Measurements from ENCODE around the gene MOB3A.
"Not testable (repeated sequence)": the region's sequence is repeated elsewhere in the genome, so short reads cannot be mapped to it uniquely, and the experiment has no call there.

MOB3A gene

DNA sequence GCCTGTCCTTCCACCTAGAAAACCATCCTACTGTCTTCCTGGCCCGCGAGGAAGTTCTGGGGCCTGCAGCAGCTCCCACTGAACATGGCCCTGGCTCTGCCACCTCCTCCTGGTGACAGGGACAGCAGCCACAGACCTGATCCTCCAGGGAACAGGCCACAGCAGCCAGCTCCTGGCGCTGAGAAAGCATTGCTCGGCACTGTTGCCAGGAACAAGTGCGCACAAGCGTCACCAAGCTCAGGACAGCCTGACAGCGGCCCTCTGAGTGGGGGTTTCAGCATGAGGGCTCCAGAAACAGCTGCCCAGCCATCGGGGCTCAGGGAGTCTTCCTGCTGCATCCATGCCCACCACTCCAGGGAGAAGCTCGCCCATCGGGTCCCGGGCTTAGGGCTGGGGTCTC, 33.4 kb upstream of the MOB3A start:
- H3K9ac ChIP-seq (ENCODE audit: insufficient read length, low read depth) = no peak overlapping the region
- no peak overlapping the region for H3K4me3 ChIP-seq (ENCODE audit: insufficient read length, low read depth)
- no peak for DNase-seq (ENCODE audit: low read depth, low spot score)
- TF ChIP-seq ZNF274 (IDR thresholded peaks at IDR 0.05; ENCODE audit: low read depth, low read length) (no peak), YY1 (IDR thresholded peaks at IDR 0.05; ENCODE audit: insufficient read depth, insufficient read length) (no peak), SUZ12 (IDR thresholded peaks at IDR 0.05; ENCODE audit: extremely low read depth, insufficient read depth, insufficient read length) (no peak)
- no peaks in the 10 kb centered on the region for H3K27me3 ChIP-seq (ENCODE audit: insufficient read depth, insufficient read length)
- H3K36me3 ChIP-seq (ENCODE audit: insufficient read depth, insufficient read length, low read length) = peaks cover 85% of the 10 kb centered on the region
- H3K4me1 ChIP-seq (ENCODE audit: insufficient read depth, insufficient read length) = peaks cover 7% of the 10 kb centered on the region
- no peaks in the 10 kb centered on the region for H3K9me3 ChIP-seq (ENCODE audit: insufficient read depth, low read length)

DNA sequence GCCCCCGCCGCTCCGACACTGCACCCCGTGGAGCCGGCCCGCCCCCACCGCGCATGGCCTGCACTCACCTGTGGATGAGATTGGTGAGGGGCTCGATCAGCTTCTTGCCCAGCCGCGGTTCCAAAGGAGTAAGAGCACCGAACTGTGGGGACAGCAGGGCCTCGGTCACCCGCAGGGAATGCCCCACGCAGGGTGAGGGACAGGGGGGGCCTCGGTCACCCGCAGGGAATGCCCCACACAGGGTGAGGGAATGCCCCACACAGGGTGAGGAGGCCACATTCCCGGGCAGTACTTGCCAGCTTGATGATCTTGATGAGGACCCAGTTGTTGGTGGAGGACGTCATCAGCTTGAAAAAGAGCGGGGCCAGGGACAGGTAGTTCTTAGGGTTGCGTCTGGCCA, 32.9 kb upstream of the MOB3A start:
- no peak for DNase-seq (ENCODE audit: low read depth, low spot score)
- Histone ChIP-seq H3K27me3 (ENCODE audit: insufficient read depth, insufficient read length) (no peaks in the 10 kb centered on the region), H3K9me3 (ENCODE audit: insufficient read depth, low read length) (no peaks in the 10 kb centered on the region), H3K4me3 (ENCODE audit: insufficient read length, low read depth) (no peak overlapping the region), H3K4me1 (ENCODE audit: insufficient read depth, insufficient read length) (peaks cover 7% of the 10 kb centered on the region), H3K36me3 (ENCODE audit: insufficient read depth, insufficient read length, low read length) (peaks cover 87% of the 10 kb centered on the region), H3K9ac (ENCODE audit: insufficient read length, low read depth) (no peak overlapping the region)
- no peak for TF ChIP-seq SUZ12 (IDR thresholded peaks at IDR 0.05; ENCODE audit: extremely low read depth, insufficient read depth, insufficient read length)
- TF ChIP-seq ZNF274 (IDR thresholded peaks at IDR 0.05; ENCODE audit: low read depth, low read length) = no peak
- TF ChIP-seq YY1 (IDR thresholded peaks at IDR 0.05; ENCODE audit: insufficient read depth, insufficient read length) = no peak

GRCh38 chr19:2128252-2128651, 32.1 kb upstream of the MOB3A start:
- not testable (repeated sequence) for DNase-seq (ENCODE audit: low read depth, low spot score)
- peaks cover 89% of the 10 kb centered on the region for H3K36me3 ChIP-seq (ENCODE audit: insufficient read depth, insufficient read length, low read length)

DNA sequence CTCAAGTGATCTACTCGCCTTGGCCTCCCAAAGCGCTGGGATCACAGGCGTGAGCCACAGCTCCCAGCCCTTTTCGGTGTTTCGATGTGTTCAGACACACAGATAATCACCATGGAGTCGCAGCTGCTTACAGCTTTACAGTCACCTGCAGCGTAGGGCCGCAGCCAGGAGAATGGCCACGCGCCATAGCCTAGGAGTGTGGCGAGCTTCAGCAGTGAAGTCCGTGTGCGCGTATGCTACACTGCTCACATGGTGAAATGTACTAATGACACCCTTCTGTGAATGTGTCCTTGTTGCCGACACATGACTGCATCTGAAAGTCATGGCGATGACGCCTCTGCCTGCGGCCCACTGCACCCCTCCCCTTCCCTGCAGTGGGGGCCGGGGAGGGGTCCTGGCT, 31.6 kb upstream of the MOB3A start:
- peaks cover 89% of the 10 kb centered on the region for H3K36me3 ChIP-seq (ENCODE audit: insufficient read depth, insufficient read length, low read length)
- TF ChIP-seq YY1 (IDR thresholded peaks at IDR 0.05; ENCODE audit: insufficient read depth, insufficient read length) (no peak), ZNF274 (IDR thresholded peaks at IDR 0.05; ENCODE audit: low read depth, low read length) (no peak), SUZ12 (IDR thresholded peaks at IDR 0.05; ENCODE audit: extremely low read depth, insufficient read depth, insufficient read length) (no peak)
- no peaks in the 10 kb centered on the region for H3K9me3 ChIP-seq (ENCODE audit: insufficient read depth, low read length)
- H3K9ac ChIP-seq (ENCODE audit: insufficient read length, low read depth) = no peak overlapping the region
- no peaks in the 10 kb centered on the region for H3K27me3 ChIP-seq (ENCODE audit: insufficient read depth, insufficient read length)
- DNase-seq (ENCODE audit: low read depth, low spot score) = no peak
- no peak overlapping the region for H3K4me3 ChIP-seq (ENCODE audit: insufficient read length, low read depth)
- peaks cover 7% of the 10 kb centered on the region for H3K4me1 ChIP-seq (ENCODE audit: insufficient read depth, insufficient read length)

More at GRCh38 chr19:2128252-2128651, 32.1 kb upstream of the MOB3A start:
- H3K27me3 ChIP-seq (ENCODE audit: insufficient read depth, insufficient read length); H3K9me3 ChIP-seq (ENCODE audit: insufficient read depth, low read length); H3K9ac ChIP-seq (ENCODE audit: insufficient read length, low read depth); H3K4me3 ChIP-seq (ENCODE audit: insufficient read length, low read depth); H3K4me1 ChIP-seq (ENCODE audit: insufficient read depth, insufficient read length): not testable (repeated sequence)

DNA sequence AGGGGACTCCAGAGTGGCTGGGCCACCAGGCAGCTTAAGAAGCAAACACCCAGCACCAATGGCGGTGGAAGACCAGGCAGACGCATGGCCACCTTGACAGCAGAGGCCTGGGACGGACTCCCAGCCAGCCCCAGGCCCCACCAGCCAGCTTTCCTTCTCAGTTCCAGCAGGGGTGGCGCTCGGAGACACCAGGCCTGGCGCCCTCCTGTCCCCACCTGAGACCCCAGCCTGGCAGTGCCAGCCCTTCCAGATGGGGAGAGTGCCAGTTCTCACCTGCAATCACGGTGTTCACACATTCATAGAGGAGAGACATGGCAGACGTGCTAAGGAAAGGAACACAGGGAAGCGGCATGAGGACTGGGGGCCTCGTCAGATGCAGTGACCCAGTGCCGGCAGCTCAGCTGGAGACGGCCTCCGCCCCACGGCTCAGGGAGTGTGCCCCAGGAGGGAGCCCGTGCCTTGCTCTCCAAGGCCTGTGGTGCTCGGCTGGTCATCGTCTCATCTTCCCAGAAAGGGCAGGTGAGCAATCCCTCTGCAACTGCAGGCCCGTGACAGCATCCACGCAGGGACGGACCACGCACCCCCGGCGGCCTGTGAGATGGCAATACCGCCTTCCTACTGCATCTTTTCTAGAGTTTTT, 30.9 kb upstream of the MOB3A start:
- no peak overlapping the region for H3K4me3 ChIP-seq (ENCODE audit: insufficient read length, low read depth)
- TF ChIP-seq ZNF274 (IDR thresholded peaks at IDR 0.05; ENCODE audit: low read depth, low read length) = no peak
- TF ChIP-seq YY1 (IDR thresholded peaks at IDR 0.05; ENCODE audit: insufficient read depth, insufficient read length) = no peak
- no peak for TF ChIP-seq SUZ12 (IDR thresholded peaks at IDR 0.05; ENCODE audit: extremely low read depth, insufficient read depth, insufficient read length)
- no peak overlapping the region for H3K9ac ChIP-seq (ENCODE audit: insufficient read length, low read depth)
- no peaks in the 10 kb centered on the region for H3K27me3 ChIP-seq (ENCODE audit: insufficient read depth, insufficient read length)
- peaks cover 89% of the 10 kb centered on the region for H3K36me3 ChIP-seq (ENCODE audit: insufficient read depth, insufficient read length, low read length)
- H3K4me1 ChIP-seq (ENCODE audit: insufficient read depth, insufficient read length) = peaks cover 7% of the 10 kb centered on the region
- no peaks in the 10 kb centered on the region for H3K9me3 ChIP-seq (ENCODE audit: insufficient read depth, low read length)
- DNase-seq (ENCODE audit: low read depth, low spot score) = no peak

DNA sequence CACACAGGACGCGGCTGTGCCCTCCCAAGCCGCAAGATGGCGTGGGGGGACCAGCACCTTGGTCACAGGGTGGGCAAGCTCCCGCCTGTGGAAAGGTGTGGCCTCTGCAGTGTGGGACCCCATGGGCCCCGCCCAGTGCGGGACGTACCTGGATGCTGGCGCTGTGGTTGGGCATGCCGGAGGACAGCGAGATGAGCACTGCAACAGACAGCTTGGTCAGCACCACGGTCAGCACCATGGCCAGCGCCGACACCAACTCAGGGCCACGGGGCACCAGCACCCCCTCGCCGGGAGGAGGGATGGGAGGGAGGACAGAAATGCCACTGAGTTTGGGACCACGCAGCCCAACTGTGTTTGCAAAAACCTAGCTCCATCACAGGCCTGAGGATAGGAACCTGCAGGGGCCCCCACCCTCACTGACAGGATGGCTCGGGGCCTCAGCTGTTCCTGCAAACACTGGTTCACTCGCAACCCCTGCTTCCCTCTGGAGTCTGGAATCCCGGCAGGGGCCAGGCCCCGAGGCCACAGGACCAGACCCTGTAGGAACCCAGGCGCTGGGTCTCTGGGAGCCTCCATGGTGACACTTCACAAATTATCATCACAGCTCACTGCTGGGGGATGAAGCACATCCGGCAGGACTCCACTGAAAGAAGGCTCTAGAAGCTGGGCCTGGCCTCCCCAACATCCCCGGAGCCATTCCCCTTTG, 27.7 kb upstream of the MOB3A start:
- Histone ChIP-seq H3K4me1 (ENCODE audit: insufficient read depth, insufficient read length) (peaks cover 2% of the 10 kb centered on the region), H3K27me3 (ENCODE audit: insufficient read depth, insufficient read length) (no peaks in the 10 kb centered on the region), H3K9ac (ENCODE audit: insufficient read length, low read depth) (no peak overlapping the region), H3K4me3 (ENCODE audit: insufficient read length, low read depth) (no peak overlapping the region), H3K9me3 (ENCODE audit: insufficient read depth, low read length) (no peaks in the 10 kb centered on the region), H3K36me3 (ENCODE audit: insufficient read depth, insufficient read length, low read length) (peaks cover 88% of the 10 kb centered on the region)
- no peak for DNase-seq (ENCODE audit: low read depth, low spot score)
- TF ChIP-seq SUZ12 (IDR thresholded peaks at IDR 0.05; ENCODE audit: extremely low read depth, insufficient read depth, insufficient read length) = no peak
- no peak for TF ChIP-seq ZNF274 (IDR thresholded peaks at IDR 0.05; ENCODE audit: low read depth, low read length)
- TF ChIP-seq YY1 (IDR thresholded peaks at IDR 0.05; ENCODE audit: insufficient read depth, insufficient read length) = no peak

DNA sequence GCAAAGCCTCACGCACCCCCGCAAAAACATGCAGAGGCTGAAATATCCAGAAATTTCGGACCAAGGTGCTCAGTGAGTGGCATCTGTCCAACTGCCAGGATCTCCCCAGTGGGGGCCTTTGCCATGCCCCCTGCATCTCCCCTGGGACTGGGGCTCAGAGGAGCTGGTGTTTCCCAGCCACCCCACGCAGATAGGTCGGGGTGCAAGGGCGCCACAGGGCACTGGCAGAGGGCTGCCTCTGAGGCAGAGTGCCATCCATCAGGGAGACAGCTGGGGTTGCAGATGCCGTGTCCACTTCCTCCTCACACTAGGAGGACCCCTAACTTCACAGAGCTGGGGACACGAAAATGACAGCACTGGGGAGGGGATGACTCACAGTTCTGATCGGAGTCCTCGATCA, 26.9 kb upstream of the MOB3A start:
- Histone ChIP-seq H3K36me3 (ENCODE audit: insufficient read depth, insufficient read length, low read length) (peaks cover 94% of the 10 kb centered on the region), H3K4me1 (ENCODE audit: insufficient read depth, insufficient read length) (peaks cover 2% of the 10 kb centered on the region)
- TF ChIP-seq ZNF274 (IDR thresholded peaks at IDR 0.05; ENCODE audit: low read depth, low read length) = no peak

More for the DNA sequence above, 26.9 kb upstream of the MOB3A start:
- Histone ChIP-seq H3K9ac (ENCODE audit: insufficient read length, low read depth) (no peak overlapping the region), H3K27me3 (ENCODE audit: insufficient read depth, insufficient read length) (no peaks in the 10 kb centered on the region), H3K9me3 (ENCODE audit: insufficient read depth, low read length) (no peaks in the 10 kb centered on the region), H3K4me3 (ENCODE audit: insufficient read length, low read depth) (no peak overlapping the region)
- DNase-seq (ENCODE audit: low read depth, low spot score) = no peak
